ENCODE measurements around the gene MBD5.

MBD5 gene

DNA sequence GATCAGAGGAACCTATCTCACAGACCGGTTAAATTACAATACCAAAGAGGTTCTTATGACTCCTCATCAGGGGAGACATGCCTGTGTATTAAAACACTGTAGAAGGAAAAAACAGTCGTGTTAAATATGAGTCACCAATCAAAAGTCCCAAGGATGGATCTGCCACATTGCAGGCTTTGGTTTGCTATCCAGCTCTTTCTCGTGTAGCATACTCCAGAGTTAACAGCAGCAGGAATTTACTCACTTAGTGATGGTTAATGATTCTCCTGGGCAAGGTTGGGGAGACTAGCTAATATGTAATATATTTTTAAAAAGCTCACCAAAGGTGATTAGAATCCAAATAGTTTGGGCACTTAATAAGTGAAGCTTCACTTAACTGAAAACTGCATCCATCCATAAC is 109.7 kb downstream of the MBD5 start:
- no peak for DNase-seq

DNA sequence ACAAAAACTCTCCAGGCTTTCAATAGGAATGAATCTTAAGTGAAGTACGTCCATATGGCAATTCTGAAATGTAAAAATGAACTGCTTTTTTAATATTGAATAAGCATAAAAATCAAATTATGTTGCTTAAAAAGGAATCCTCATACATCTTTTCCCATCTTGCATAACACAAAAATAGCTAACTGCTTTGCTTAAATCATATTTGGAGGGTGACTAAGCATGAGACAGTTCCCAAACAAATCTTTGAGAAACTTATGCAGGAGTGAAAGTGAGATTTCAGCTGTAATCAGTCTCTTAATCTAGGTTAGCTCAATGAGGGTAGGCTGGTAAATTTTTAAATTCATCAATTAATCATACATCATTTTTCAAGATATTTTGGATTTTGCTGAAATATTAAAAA is 111.5 kb downstream of the MBD5 start:
- no peak for DNase-seq

DNA sequence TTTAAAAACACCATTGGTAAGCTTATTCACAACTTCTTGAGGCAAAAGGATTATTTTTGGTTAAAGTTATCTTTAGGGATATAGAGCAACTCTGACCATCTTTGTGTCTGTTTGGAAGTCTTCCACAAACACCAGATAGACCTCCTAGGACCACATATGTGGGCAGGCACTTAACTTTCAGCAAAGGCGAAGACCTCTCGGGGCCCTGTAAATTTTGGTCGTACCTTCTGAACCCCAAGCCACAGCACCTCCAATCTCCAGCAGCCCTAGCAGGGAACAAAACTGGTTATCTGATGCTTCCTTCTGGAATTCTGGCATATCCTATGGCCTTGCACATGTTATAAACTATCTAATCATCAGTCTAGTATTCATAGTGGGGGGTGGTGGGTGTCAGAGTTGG is 114.8 kb downstream of the MBD5 start:
- no peak for DNase-seq

DNA sequence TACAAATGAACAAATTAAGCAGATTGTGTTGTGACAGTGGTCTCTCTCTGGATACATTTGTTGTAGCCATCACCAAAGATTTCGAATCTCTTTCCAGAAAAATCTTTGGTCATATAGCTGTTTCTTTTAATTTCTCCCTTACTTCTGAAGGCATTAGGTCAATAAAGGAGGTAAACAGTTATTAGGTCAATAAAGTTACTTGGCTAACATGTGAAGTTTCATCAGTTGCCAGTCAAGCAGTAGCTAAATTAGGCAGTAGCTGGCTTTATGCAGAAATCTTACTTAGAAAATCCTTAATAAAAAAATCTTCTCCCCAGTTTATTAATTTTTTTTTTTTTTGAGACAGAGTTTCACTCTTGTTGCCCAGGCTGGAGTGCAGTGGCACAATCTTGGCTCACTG is 115.5 kb downstream of the MBD5 start:
- no peak for DNase-seq

DNA sequence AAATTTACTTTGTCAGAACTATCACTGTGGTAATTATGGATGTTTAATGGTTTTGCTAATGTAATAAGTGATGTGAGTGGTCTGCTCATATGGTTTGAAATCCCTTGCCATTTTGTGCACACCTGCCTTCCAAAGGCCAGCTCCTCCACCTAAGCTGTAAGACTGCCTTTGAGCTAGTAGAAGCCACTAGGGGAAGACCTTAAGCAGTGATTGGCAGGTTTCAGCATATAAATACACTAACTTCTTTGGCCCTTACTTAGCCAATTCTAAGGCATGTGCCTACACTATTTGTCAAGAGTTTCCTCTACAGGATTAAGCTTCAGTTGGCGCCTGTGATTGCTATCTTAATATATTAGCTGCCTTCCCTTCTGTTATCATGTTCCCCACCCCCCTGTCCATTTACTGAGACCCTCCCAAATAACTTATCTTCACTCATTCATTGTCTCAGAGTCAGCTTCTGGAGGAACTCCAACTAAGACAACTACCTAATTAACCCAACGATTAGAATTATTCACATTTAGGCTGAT is 141.1 kb downstream of the MBD5 start:
- DNase-seq: no peak

DNA sequence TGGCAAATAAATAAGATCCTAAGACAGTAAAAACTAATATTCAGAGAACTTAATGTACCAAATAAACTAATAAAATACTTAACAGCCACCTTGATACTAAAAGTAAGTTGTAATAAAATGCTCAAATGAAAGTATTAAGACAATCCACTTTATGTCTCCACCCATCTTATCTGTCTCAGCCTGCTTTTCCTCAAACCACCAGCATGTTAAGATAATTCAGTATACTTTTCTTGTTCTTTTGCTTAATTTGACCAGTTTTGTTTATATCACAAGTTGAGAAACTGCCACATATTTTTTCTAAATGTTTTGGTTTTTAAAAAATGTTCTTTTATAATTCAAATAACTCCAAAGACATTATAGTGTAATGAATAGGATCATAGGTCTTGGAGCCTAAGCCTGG is 142.0 kb downstream of the MBD5 start:
- no peak for DNase-seq

DNA sequence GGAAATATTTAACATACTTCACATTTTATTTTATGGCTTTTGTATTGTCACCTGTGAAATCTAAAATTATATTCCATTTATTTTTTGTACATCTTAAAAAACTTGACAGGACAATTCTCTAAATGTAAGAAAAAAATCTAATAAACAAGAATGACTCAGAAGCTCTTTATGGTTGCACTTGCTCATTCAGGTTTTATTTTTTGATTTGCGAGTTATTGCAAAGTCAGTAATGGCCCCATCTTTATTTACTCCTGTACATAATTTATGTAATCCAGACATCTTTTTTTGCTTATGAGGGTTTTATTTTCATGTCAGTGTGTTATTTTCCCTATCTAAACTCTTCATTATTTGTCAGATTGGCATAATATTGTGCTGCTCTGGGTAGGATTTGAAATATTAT is 145.1 kb downstream of the MBD5 start:
- no peak for DNase-seq

DNA sequence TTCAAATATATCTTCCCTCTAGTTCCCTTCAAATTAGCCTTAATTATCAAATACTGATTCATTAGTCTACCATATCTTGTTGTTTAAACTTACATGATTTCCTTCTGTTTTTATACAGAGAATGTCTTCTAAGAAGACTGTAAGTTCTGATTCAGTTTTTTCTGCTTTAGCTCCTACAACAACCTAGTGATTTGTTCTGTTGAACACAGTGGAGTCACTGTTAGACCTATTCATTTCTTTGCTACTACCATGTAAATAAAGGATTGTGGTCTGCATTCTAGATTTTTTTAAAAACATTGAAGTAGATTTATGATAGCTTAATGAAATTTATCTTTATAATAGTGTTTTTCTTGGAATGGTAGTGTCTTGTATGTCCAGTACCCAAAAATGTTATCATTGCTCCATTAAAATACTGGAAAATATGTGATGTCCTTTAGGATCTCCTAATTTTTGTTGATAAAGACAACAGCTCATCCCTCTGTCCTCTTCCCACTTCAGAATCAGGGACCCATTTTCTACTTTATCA is 146.4 kb downstream of the MBD5 start:
- no peak for DNase-seq

DNA sequence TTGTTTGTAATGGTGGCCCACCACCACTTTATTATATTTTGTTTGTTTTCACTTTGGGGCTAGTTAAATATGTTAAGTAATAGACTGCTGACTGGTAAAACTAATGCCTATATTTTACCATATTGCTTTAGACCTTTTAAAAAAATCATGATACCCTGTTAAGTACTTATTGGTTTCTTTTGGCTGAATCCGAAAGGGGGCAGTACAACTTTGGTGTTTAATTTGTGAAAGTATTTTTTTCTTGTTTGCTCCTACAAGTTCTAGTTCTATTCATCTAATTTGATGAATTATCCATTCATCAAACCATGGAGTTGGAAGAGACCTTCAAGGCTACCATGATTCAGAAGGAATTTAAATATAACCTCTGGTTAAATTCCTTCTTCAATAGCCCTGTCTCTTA is 147.0 kb downstream of the MBD5 start:
- DNase-seq: no peak

DNA sequence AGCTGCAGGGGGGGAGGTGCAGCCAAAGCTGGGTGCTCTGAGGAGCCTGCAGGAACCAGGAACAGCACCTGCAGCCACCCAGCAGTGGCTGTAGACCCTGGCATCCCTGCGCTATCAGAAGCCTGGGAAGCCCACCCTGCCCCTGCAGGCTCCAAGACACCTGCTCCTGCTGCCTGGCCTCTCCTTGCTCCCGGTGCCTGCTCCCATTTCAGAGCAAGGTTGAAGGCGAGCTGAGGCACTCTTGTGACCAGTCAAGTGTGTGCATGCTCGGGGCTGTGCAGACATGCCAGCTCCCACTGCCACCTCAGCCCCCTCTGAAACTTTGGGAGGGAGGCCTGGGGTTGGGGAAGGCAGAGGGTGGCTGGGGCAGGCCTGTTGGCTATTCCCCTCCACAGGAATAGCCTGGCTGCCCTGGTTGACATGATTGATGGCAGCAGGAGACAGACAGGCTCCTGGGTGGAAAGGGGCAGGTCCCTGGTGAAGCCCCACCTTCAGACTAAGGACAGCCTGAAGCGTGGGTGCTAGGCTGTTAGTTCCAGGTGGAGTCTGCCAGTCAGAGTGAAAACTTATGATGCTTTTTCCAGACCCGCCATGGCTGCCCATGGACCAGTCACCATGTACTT is 151.4 kb downstream of the MBD5 start:
- no peak for DNase-seq

DNA sequence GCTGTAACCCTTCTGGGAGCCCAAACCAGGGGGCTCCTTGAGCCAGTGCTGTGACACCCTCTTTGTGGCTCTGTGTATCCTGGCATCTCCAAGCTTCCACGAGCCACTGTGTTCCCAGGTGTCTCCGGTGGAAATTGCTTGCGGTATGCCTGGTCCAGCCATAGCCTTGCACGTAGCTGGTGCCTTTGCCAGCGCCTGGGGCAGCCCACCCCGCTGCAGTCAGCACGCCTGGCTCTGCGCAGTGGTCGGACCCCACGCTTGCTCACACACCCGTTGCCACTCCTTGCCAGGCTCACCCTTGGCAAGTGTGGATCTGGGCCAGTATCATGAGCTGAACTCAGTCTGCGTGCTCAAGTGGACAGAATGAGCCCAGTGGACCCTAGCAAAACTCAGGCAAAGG is 152.3 kb downstream of the MBD5 start:
- DNase-seq: no peak

DNA sequence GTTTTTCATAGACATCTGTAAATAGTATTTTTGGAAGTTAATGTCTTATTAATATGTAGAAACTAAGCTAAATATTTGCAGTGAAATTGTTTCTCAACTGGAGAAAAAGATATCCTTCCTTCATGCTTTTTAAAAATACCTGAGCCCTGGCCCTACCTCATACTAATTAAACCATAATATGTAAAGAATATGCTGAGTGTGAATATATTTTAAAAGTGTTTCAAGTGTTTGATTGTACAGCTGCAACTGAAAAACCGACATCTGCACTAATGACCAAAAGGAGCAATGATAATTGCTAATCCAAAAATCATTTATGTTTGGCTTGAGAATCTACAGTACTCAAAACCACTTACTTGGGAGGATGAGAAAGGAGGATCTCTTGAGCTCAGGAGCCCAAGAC is 156.7 kb downstream of the MBD5 start:
- DNase-seq: no peak

DNA sequence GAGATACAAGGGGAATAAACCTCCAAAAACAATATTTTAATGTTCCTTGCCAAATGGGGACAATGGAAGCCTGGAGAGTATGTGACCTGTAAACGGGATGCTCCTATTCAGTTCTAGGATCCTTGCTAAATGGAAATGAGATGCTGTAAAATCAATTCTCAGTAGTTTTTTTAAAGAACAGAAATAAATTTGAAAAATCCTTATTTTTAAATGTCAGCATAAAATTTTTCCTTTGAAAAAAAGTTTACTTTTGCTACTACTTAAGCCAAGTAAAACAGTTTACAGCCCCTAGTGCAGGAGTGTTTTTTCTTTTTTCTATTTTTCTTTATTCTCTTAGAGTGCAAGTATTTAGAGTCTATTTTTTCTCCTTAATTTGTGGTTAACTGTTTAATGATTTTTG is 158.8 kb downstream of the MBD5 start:
- no peak for DNase-seq

DNA sequence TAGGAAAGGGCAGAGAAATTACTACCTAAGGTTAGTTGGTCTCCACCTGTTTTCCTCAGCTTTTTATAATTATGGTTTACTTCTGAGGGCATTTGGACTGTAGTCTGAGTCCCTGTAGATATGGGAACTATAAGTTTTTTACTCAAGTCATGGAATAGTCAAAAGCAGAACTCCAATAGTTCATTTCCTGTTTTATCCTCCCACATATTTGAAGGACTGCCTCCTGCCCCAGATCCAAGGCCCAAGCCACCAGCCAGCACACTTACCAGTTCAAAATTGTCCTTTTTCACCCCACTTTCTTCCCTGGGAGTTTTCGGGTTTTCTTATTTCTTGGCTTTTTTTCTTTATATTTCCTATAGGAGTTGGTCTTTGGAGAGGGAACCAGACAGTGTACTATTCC is 164.1 kb downstream of the MBD5 start:
- no peak for DNase-seq

DNA sequence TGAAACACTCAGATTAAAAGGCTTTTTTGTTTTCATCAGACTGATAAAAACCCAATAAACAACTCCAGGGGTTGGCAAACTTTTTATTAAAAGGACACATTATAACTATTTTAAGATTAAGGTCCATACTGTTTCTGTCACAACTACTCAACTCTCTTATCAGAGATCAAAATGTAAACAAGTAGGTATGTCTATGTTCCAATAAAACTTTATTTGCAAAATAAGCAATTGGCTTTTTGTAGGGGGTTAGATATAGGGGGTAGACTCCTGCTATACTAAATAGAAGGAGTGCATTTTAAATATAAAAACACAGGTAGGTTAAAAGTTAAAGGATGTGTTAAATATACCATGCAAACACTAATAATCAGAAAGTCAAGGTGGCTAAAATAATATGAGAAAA is 174.0 kb downstream of the MBD5 start:
- no peak for DNase-seq

DNA sequence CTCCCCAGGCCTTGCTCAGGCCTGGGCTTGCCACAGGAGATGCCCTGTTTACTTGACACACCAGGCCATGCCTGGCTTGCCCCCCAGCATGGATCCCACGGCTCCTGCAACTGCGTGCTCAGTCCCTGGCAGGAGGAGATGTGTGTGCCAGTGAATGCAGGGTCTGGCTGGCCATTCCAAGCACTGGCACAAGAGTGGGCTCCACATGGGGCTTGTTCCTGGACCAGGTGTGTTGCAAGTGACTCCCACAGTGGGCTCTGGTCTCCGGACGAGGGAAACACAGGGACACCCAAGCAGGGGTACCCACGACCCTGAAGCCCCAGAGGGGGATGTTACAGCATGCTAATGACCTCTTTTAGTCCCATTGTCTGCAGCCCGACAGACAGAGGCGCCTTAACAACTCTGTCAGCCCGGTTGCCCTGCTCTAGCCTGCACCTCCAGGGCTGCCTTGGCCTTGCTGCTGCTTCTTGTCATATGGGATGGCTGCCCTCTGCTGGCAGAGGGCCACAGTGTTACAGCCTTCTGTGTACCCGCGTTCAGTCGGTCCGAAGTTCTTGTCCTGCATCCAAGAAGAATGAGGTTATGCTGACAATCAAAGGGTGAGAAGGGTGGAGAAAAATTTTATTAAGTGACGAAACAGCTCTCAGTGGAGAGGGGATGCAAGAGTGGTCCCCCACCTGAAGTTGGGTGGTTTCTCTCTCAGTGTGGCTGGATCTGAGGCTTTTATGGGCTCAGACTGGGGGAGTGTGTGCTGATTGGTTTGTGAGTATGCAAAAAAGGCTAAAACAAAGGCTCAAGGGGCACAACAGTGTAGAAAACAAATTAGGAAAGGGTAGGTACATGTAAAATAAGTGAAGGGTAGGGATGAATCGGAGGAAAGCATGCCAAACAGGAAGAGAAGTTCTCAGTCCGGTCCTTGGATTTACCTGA is 180.4 kb downstream of the MBD5 start:
- no peak for DNase-seq

DNA sequence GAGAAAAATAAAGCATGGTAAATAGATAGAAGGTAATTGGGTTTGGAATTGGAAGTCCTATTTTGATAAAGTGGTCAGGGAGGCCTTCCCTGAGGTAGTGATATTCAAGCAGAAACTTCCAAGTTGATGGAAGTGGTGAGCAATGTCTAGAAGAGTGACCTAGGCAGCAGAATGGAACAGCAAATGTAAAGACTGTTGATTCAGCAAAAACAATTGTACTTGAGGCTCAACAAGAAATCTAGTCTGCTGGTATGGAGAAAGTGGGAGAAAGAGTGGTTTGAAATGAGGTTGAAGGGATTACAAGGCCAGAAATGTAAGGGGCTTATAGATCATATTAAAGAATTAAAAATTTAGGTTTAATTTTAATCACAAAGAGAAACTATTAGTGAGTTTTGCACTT is 181.3 kb downstream of the MBD5 start:
- DNase-seq: no peak

DNA sequence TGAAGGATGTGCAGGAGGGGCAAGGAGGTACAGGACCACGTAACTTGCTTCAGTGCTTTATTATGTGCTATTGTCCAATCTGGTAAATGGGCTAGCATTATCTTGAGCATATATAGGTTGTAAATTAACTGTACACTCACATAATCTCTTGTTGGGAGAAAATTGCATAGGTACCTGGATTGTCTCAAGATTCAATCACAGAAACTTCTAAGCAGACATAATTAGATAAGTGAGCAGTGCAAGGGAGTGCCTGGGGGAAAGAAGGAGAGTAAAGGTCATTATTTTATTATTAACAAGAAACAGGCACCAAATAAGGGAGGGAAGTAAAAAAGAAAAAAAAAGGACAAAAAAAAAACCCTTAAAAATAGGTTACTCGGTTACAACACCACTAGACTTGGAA is 186.2 kb downstream of the MBD5 start:
- DNase-seq: no peak

DNA sequence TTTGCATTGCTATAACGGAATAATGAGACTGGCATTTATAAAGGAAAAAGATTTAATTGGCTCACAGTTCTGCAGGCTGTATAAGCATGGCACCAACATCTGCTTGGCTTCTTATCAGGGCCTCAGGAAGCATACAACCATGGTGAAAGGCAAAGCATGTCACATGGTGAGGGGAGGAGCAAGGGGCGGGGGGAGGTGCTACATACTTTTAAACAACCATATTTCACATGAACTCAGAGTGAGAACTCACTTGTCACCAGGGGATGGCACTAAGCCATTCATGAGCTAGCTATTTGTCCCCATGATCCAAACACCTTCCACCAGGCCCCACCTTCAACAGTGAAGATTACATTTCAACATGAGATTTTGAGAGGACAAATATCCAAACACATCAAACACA is 188.7 kb downstream of the MBD5 start:
- DNase-seq: no peak

DNA sequence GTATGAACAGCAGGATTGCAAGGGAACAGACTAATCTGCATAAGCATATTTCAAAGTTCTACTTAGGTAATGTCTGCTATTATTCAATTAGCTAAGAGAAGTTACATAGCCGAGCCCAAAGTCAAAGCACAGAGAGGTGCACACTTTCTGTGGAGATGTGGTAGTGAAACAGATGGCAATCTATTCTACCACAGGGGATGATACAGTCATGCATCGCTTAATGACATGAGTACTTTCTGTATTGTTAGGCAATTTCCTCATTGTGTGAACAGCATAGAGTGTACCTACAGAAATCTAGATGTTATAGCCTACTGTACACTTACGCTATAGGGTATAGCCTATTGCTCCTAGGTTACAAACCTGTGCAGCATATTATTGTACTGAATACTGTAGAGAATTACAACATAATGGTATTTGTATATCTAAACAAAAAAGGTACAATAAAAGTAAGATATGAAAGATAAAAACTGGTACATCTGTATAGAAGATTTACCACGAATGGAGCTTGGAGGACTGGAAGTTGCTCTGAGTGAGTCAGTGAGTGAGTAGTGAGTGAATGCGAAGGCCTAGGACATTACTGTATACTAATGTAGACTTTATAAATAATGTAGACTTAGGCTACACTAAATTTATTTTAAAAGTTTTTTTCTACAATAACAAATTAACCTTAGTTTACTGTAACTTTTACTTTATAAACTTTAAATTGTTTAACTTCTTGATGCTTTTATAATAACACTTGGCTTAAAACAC is 197.6 kb downstream of the MBD5 start:
- no peak for DNase-seq

DNA sequence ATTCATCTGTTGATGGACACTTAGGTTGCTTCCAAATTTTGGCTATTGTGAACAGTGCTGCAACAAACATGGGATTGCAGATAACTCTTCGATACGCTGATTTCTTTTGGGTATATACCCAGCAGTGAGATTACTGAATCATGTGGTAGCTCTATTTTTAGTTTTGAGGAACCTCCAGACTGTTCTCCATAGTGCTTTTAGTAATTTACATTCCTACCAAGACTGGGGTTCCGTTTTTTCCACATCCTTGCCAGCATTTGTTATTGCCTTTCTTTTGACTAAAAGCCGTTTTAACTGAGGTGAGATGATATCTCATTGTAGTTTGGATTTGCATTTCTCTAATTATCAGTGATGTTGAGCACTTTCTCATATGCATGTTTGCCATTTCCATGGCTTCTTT is 200.3 kb downstream of the MBD5 start:
- no peak for DNase-seq

DNA sequence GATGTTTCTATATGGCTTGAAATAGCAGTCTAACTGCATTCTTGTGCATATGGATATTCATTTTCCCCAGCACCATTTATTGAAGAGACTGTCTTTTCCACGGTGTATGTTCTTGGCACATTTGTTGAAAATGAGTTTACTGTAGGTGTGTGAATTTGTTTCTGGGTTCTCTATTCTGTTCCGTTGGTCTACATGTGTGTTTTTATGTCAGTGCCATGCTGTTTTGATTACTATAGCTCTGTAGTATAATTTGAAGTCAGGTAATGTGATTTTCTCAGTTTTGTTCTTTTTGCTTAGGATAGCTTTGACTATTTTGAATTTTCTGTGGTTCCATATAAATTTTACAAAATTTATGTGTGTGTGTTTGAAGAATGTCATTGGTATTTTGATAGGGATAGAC is 201.0 kb downstream of the MBD5 start:
- DNase-seq: no peak

DNA sequence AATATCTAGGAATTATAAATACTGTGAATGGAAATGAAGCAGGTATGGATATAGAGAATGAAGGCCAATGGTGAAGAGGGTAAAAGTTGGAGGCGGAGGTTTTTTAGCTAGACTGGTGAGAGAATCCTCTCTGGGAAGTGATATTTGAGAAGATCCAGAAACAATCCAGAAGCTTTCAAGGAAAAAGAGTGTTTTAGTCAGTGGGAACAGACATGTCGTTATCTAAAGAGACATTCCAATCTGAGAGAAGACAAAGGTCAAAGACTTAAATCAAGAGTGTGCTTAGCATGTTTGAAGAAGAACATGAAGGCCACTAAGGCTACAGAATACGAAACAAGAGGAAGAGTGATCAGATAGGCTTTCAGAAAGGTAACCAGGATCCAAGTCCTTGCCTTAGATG is 211.0 kb downstream of the MBD5 start:
- no peak for DNase-seq

DNA sequence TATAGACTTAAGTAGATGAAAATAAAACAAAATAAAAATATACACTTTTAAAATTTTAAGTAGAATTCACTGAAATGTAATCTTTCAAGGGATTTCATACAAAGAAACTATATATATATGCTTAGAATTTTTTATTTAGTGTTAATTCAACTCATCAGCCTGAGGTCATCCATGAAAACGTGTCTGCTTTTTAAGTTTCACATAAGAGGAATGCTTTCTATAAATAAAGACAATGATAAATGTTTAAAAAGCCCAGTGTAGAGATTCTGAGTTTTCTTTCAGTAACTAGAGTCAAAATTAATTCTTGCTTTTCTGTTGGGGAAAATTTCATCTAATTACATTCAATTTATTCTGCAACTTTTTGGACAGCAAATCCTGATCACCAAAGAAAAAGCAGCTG is 213.3 kb downstream of the MBD5 start:
- DNase-seq: no peak

Data from CD4-positive, alpha-beta T cell treated with Interleukin-15 for 1 hour (primary cell).